ENCODE data around the gene SYTL3. TPM values are rescaled to one million over a fixed set of nuclear protein-coding genes. Genes with fewer than 3 reads are reported as not detected.
"Not testable (repeated sequence)": the region's sequence is repeated elsewhere in the genome, so short reads cannot be mapped to it uniquely, and the experiment has no call there.

The SYTL3 gene
- polyA plus RNA-seq, 3 donors: 3.8 to 5.4 (median 5.0) TPM

- DNase-seq: no peak
Observed at GRCh38 chr6:158638324-158638854, 11.5 kb upstream of the SYTL3 start.

DNA sequence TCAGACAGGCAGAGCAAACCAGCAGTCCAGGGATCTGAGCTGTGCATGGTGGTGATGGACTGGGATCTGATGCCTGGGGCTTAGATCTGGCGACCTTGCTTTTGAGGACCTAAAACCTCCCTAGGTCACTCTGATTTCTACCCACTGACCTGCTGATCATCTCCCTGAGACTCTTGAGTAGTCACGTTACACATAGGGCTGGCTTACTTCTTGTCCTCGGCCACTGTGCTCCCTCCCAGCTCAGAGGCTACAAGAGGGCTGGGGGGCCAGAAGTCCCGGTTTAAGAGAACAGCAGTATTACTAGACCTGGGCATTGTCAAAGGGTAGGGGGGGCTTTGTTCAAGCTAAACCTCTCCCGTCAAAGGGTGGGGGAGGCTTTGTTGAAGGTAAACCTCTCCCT lies 10.8 kb upstream of the SYTL3 start:
- DNase-seq: no peak

DNA sequence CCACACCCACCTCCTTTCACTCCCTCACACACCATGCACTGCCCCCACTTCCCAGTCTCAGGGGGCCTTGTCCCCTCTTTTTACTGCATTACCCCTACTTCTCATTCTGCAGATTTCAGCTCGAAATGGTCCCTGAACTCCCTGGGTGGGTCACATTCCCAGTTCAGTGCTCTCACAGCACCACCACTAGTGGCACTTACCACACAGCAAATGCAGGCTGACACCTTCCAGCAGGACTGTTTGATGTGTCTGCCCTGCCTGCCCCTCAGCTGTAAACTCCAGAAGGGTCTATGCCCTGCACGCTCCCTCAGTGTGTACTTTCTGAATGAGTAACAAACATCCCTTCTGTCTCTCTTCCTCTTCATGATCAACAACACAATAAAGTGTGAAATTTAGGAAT lies 9.3 kb upstream of the SYTL3 start:
- no peak for DNase-seq

GRCh38 chr6:158642097-158642601 lies 7.7 kb upstream of the SYTL3 start:
- DNase-seq: no peak

DNA sequence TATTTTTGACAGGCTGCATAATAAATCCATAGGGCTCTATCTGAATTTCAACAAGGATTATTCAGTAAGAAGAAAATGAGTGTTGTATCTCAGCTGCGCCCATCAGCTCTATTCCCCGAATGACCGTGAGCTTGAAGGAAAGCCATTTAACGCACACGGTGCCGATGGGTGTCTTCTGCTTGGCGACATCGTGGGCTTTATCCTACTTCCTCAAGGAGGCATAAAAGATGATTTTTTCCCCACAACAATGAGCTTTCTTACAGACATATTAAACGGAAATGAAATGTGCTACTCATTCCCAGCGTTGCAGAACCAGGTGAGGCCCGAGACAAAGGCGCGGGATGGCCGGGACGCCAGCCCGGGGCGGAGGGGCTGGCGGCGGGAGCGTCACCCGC lies 6.0 kb upstream of the SYTL3 start:
- DNase-seq: no peak

DNA sequence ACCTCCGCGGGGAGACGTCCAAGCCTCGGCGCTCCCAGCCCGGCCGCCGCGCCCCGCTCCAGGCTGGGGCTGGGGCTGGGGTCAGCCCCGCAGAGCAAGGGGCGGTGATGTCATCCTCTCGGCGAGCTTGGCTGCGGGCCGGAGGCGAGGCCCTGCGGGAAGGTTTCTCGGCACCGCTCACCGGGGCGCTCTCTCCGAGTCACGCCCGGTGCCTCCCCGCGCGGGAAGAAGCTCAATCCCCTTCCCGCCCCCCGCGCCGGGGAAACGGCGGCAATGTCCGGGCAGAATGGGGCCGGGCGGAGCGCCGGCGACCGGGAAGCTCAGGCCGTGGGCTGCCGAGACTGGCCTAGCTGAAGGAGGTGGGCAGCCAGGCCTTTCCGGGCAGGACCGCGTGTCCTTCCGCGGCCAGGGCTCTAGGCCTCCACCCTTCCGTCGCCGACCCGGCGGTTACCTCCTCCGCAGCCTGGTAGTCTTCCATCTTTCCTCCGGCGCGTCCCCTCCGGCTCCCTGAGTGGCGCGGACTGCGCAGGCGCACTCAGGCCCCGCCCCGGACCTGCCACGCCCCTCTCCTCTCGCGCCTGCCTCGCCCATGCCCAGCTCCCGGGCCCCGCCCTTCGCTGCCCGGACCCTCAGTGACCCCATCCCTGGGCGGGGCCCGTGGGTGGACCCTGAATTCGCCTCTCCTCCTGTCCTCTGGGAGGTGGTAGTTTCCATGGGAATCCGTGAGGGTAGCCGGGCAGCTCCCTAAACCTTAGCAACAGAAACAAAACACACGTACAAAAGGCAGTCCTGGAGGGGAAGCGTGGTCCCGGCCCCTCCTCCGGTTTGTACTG lies 5.4 kb upstream of the SYTL3 start, which contains the start of gene DYNLT1:
Gene DYNLT1 (minus strand): TSS at position 513 of the 833 bp plus-strand sequence. CDS start 35 bp downstream, at position 478.
- peak; percentile 94 for DNase-seq

- no peak for DNase-seq
Observed at GRCh38 chr6:158645064-158646022, 4.5 kb upstream of the SYTL3 start.

- no peak for DNase-seq
Observed at GRCh38 chr6:158646023-158646910, 3.6 kb upstream of the SYTL3 start.

DNA sequence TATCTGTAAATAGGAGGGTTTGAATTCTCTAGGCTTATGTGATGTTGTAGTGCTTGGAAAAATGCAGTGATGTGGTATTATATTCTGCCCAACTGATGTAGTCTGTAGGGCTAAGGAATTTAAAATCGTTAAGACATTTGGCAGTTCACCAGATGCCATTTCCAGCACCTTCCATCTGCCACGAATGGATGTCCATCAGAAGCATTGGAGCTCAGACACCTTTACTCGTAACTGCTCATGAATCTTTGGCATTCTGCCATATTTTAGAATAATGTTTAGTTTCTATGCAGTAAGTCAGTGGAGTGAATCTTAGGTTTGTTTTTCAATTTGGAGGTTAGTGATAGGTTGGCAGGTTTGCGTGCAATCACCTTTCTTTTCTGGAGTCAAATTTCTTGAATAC lies 2.4 kb upstream of the SYTL3 start:
- DNase-seq: no peak

- DNase-seq: no peak
Observed at GRCh38 chr6:158648682-158649131, 1.1 kb upstream of the SYTL3 start.

GRCh38 chr6:158651981-158652737 lies 2.3 kb downstream of the SYTL3 start:
- not testable (repeated sequence) for DNase-seq

- DNase-seq: no peak
Observed at GRCh38 chr6:158653577-158654354, 3.9 kb downstream of the SYTL3 start.

DNA sequence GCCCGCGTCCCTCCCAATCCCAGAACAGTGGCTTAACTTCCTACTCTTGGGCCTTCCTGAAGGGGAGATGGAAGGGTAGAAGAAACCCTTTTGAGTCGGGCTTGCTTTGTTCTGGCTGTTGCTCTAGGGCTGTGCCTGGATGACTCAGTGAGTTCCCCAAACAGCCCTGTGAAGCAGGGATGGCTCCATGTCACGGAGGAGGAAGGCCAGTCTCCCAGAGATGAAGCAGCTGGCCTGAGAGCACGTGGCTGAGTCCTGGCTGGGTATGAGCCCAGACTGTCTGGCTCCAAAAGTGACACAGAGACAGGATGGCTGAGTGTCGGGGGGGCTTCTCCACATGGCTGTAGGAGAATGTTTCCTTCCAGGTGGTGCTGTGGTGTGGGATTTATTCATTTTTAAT lies 4.6 kb downstream of the SYTL3 start:
- DNase-seq: no peak

DNA sequence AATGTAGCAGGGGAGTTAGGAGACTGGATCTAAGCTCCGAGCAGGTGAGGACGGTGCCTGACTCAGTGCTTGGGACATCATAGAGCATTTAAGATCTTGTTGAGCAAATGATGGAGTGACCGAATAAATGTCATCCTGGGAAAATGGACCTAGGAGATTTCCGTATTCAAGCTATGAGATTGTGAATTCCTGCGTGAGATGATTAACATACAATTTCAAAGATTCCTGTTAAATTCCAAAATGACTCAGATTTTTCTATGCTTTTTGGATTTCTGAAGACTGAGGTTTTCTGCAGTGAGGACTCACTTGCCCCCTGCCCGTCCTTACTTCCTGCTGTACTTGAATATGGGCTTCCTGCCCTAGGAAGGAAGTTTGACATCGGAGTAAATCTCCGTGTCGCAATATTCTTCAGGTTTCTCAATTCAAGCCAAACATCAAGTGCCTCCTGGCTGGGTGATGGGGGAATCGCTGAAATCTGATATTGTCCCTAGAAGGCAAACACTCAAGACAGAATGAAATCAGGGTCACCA lies 5.2 kb downstream of the SYTL3 start:
- DNase-seq: no peak

DNA sequence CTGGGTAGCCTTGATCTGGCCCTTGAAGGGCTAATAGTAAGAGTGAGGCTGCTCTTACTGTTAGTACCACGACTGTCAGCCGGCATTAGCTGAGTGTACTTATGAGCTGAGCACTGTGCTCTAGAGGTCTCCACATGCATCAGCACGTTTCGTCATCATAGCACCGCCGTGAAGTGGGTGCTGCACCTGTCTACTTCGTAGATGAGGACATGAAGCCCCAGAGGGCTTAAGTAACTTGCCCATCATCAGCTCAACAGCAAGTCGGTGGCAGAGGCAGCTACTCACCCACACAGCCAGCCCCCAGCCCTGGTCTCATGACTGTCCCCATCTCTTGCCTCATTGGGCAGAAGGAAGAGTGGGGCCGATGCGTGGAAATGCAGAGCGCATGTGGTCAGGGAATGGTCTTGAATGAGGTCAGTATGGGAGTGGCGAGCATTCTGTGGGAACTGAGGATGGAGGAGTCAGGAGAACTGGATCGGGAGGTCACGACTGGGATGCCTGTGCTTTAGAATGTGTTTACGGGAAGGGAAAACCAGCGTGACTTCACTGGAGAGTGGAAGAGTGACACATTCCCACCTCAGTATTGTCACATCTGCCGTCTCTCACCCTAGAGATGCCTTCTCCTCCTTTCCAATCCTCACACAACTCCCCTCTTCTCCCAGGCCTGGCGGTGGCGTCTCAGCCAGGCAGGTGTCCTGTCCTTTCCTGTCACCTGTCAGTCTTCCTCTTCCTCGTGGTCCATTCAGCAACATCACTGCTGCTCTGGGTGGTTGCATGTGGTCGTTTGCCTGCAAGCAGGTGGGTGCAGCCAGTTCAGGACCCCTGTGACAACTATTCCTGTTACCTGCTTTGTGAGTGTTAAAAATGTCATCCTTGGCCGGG lies 6.0 kb downstream of the SYTL3 start:
- no peak for DNase-seq

DNA sequence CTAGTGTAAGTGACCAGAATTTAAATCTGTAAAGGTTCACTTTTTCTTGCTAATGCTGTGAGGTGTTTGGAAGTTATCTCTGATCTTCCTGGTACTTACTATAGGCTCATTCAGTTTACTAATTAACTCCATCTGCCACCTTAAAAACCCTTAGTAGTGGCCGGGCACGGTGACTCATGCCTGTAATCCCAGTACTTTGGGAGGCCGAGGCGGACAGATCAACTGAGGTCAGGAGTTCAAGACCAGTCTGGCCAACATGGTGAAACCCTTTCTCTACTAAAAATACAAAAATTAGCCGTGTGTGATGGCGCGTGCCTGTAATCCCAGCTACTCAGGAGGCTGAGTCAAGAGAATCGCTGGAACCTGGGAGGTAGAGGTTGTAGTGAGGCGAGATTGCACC lies 7.1 kb downstream of the SYTL3 start:
- not testable (repeated sequence) for DNase-seq

DNA sequence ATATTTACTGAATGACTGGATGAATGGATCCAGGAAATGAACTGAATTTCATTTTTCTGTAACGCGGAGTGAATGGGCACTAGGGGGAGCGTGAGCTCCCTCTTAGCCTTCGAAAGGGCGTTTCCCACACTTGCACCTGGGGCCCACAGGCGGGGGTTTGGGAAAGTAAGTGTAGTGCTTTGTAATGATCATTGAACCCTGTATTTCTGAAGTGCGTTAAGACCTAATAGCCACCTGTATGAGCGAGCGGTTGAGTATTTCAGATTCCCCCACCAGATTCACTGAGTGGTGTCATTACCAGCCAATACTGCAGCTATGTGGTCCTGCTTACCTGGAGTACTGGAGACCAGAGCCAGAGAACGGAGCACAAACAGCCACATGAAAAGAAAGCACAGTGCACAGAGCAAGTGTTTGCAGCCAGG lies 10.5 kb downstream of the SYTL3 start:
- DNase-seq: no peak

- no peak for DNase-seq
Observed at GRCh38 chr6:158661156-158661685, 11.4 kb downstream of the SYTL3 start.

Data from renal pelvis (tissue), 4 donors.